Neural crest cell (in vitro differentiated cells): ENCODE results near the gene UBE2V1. TPM values are rescaled to one million over a fixed set of nuclear protein-coding genes. Genes with fewer than 3 reads are reported as not detected.

Experiments
- DNase-seq: peaks from one replicate; pipeline ENCODE4 v3.0.0; 2021; ENCODE audit warnings: low read depth, mixed read lengths, low spot score
- H3K27ac Mint-ChIP-seq: one replicate; pipeline ENCODE4 v1.8.0; 2021; ENCODE audit warnings: mild to moderate bottlenecking, mixed read lengths; ENCODE audit not compliant: unreplicated experiment
- H3K27me3 Mint-ChIP-seq: 2 replicates; pipeline ENCODE4 v1.8.0; 2021; ENCODE audit warnings: low read depth, mild to moderate bottlenecking, mixed read lengths
- H3K36me3 Mint-ChIP-seq: 2 replicates; pipeline ENCODE4 v1.8.0; 2021; ENCODE audit warnings: low read depth, mild to moderate bottlenecking, mixed read lengths
- H3K4me1 Mint-ChIP-seq: 2 replicates; pipeline ENCODE4 v1.8.0; 2021; ENCODE audit warnings: mixed read lengths
- H3K4me3 Mint-ChIP-seq: one replicate; pipeline ENCODE4 v1.8.0; 2021; ENCODE audit warnings: mild to moderate bottlenecking, mixed read lengths
- H3K9me3 Mint-ChIP-seq: 2 replicates; pipeline ENCODE4 v1.8.0; 2021; ENCODE audit warnings: mixed read lengths
- CTCF ChIP-seq: fragments of 200-600 bp; sonication (generic); conservative IDR thresholded peaks from 2 replicates; pipeline ENCODE4 v1.5.0; 2021; ENCODE audit warnings: antibody characterized with exemption, mild to moderate bottlenecking
- total RNA-seq: library from RNA; stranded (reverse); gene quantifications from 2 replicates; pipeline ENCODE4 v1.2.1, GENCODE V29; 2021

The UBE2V1 gene
- total RNA-seq, 1 donor from 2014 or later = 147 TPM

GRCh38 chr20:50092436-50092835, 20.5 kb downstream of the UBE2V1 start:
- Mint-ChIP-seq H3K27ac (no peak overlapping the region), H3K36me3 (peaks cover 2% of the 10 kb centered on the region), H3K27me3 (no peaks in the 10 kb centered on the region), H3K4me1 (peaks cover 14% of the 10 kb centered on the region), H3K4me3 (no peak overlapping the region), H3K9me3 (no peaks in the 10 kb centered on the region)
- DNase-seq = no peak
- TF ChIP-seq CTCF = no peak

- no peak for TF ChIP-seq CTCF
- no peaks in the 10 kb centered on the region for H3K36me3 Mint-ChIP-seq
- H3K4me1 Mint-ChIP-seq = peaks cover 30% of the 10 kb centered on the region
- no peaks in the 10 kb centered on the region for H3K27me3 Mint-ChIP-seq
- H3K4me3 Mint-ChIP-seq = no peak overlapping the region
- no peak for DNase-seq
- no peaks in the 10 kb centered on the region for H3K9me3 Mint-ChIP-seq
- H3K27ac Mint-ChIP-seq = no peak overlapping the region
These were observed 23.2 kb downstream of the UBE2V1 start for GRCh38 chr20:50089787-50090177.

GRCh38 chr20:50089140-50089786, 23.7 kb downstream of the UBE2V1 start:
- Mint-ChIP-seq H3K27me3 (no peaks in the 10 kb centered on the region), H3K4me1 (peaks cover 30% of the 10 kb centered on the region), H3K36me3 (no peaks in the 10 kb centered on the region), H3K27ac (no peak overlapping the region), H3K4me3 (no peak overlapping the region), H3K9me3 (no peaks in the 10 kb centered on the region)
- no peak for DNase-seq
- no peak for TF ChIP-seq CTCF

GRCh38 chr20:50088022-50088421, 24.9 kb downstream of the UBE2V1 start:
- H3K4me1 Mint-ChIP-seq = peaks cover 30% of the 10 kb centered on the region
- H3K4me3 Mint-ChIP-seq = no peak overlapping the region
- no peaks in the 10 kb centered on the region for H3K27me3 Mint-ChIP-seq
- no peak overlapping the region for H3K27ac Mint-ChIP-seq
- no peaks in the 10 kb centered on the region for H3K36me3 Mint-ChIP-seq
- DNase-seq = no peak
- H3K9me3 Mint-ChIP-seq = no peaks in the 10 kb centered on the region
- no peak for TF ChIP-seq CTCF

GRCh38 chr20:50085481-50086365, 27.2 kb downstream of the UBE2V1 start:
- peak; percentile 45 for DNase-seq
- Mint-ChIP-seq H3K4me1 (peaks cover 30% of the 10 kb centered on the region), H3K36me3 (peaks cover 5% of the 10 kb centered on the region), H3K27ac (peak overlapping the region; percentile 30), H3K9me3 (no peaks in the 10 kb centered on the region), H3K27me3 (no peaks in the 10 kb centered on the region), H3K4me3 (peak overlapping the region; percentile 25)
- TF ChIP-seq CTCF = peak; percentile 86
